ENCODE results near the gene ANKRD42.
"Not testable (repeated sequence)": the region's sequence is repeated elsewhere in the genome, so short reads cannot be mapped to it uniquely, and the experiment has no call there.

Gene ANKRD42

GRCh38 chr11:83249445-83249844 is 55.9 kb downstream of the ANKRD42 start:
- DNase-seq = no peak

GRCh38 chr11:83249972-83250593 is 56.6 kb downstream of the ANKRD42 start:
- DNase-seq = no peak

DNA sequence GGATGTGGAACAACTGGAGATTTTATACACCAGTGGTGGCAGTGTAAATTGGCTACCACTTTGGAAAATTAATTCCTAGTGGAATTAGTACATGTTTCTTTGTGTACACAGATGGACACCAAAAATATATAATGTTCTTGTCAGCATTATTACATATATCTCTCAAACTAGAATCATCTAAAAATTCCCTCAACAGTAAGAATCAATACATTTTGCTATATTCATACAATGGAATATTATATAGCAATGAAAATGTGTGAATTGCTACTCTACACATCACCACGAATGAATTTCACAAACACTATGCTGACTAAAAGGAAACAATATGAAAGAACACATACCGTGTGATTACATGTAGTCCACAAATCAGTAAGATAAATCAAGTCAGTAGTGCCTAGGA is 58.8 kb downstream of the ANKRD42 start:
- no peak for DNase-seq

DNA sequence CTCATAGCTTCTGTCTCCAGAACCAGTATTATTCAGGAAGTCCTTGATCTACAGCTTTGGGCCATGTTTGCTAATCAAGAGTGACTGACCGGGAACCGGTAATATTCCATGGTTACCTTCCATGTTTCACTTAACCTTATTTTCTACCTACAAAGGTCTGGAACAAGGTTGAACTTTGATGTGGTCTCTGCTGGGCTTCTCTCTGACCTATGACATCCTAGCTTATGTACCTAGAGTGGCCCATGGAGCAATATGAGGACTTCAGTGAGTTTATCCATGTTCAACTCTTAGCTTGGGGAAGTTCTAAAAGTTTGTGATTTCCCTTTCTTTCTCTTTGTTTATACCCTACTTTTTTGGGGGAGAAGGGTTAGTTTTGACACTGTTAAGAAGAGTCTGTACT is 59.4 kb downstream of the ANKRD42 start:
- DNase-seq = no peak

DNA sequence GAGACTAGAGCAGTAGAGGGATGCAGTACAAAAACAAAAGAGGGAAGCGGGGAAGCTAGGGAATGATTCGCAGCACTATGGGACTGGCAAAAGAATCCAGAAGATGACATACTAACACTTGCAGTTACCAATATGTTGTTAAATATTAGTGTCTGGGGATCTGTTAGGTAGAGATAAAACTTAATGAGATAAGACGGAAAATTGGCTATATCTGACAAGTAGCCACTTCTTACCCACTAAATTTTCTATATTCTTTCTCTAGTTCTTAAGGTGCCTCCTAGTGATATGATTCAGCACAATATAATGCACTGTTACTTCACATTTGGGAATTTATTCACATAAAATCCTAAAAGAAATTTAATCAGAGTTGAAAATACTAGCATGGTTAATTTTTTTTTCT is 61.9 kb downstream of the ANKRD42 start:
- no peak for DNase-seq

DNA sequence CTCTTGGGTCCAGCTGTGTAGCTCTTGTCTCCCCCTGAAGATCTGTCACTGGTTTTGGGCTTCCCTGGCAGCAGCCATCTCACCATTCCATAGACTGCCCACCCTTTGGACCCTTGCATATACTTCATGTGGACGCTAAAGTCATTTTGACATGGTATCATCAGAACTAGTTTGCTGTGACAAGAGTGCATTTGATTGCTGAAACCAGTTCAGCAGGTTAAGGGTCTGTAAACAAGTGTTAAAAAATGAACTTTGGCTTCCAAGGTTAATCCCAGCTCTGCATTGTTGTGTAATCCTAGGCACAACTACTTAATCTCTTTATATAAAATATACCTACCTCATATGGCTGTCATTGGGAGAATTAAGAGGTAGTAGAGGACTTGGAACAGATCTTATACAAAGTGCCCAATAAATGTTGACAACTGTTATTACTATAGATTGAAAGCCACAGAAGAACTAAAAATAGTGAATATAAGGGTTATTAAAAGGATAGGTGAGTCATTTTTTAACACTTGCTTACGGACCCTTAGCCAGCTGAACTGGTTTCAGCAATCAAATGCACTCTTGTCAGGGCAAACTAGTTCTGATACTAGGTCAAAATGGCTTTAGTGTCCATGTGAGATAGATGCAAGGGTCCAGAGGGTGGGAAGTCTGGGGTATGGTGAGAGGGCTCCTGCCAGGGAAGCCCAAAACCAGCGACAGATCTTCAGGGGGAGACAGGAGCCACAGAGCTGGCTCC is 63.3 kb downstream of the ANKRD42 start:
- DNase-seq = no peak

- DNase-seq = no peak
These were observed 64.3 kb downstream of the ANKRD42 start for GRCh38 chr11:83257761-83258168.

GRCh38 chr11:83259559-83259958 is 66.0 kb downstream of the ANKRD42 start:
- DNase-seq = no peak

- no peak for DNase-seq
These were observed 71.8 kb downstream of the ANKRD42 start for GRCh38 chr11:83265331-83265730.

GRCh38 chr11:83269080-83269479 is 75.6 kb downstream of the ANKRD42 start:
- not testable (repeated sequence) for DNase-seq

GRCh38 chr11:83271734-83272133 is 78.2 kb downstream of the ANKRD42 start:
- DNase-seq = not testable (repeated sequence)

DNA sequence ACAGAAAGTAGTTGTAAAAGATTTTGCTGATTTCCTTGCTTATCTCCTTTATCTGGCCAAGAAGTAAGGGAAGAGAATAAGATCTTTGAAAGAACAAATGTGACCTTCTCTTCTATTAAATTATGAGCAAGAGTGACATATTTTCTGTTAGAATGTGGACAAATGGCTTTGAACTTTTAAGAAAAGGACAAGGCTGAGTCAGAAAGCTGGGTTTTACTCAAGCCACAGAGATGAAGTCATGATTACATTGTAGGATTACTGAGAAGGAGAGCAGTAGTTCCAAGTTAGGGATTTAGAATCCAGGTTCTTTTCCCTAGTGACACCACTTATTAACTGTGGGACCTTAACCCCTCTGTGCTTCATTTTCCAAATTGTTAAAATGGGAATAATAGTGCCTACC is 79.1 kb downstream of the ANKRD42 start:
- no peak for DNase-seq

DNA sequence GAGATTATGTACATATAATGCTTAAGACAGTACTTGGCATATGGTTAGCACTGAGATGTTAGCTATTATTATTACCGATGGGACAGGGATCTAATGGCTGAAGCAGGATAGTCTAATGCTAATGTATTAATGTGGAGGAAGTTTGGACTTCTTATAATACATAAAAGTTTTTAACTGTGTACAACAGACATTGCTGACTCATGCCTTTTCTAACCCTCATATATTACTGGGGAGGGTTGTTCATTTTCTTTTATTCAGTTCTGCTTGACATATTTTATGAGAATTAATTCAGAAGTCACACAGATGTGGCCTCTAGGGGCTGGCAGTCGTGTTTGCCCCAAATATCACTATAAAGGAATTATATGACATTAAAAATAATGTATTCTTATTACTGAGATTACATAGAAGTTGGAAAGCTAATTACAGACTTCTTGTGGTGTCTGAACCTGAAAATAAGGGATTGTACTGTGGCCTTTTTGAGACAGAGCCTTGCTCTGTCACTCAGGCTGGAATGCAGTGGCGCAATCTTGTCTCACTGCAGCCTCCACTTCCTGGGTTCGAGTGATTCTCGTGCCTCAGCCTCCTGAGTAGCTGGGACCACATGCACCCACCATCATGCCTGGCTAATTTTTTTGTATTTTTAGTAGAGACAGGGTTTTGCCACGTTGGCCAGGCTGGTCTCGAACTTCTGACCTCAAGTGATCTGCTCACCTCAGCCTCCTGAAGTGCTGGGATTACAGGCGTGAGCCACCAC is 82.6 kb downstream of the ANKRD42 start:
- DNase-seq = no peak

- no peak for DNase-seq
These were observed 84.8 kb downstream of the ANKRD42 start for GRCh38 chr11:83278351-83278750.

GRCh38 chr11:83280256-83280655 is 86.7 kb downstream of the ANKRD42 start:
- no peak for DNase-seq

- DNase-seq = no peak
These were observed 88.7 kb downstream of the ANKRD42 start for GRCh38 chr11:83282084-83282716.

DNA sequence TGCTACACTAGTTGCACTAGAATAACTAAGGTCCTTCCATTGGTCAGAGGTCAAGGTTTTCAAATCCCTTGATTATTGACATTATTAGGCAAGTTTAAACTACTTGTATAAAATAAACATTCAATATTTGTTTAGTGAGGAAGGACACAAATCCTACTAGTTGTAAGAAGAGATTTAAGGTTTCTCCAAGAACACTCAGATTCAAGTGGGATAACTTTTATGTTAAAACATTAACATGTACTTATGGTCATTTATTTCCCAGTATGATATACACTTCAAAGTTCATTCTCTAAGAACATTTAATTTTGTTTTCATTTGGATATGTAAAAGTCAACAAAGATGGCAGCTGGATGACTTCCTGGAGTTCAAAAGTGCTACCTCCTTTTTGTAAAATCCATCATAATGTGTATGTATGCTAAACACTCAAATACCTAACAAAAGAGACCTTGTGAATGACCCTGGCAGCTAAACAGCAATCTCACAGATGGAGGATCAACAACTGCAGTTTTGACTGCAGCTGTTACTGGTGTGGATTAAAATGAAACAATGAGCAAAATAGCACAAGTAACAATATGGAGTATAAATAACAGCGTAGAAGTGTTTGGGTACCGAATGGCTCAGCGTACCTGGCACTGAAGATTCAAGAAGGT is 91.1 kb downstream of the ANKRD42 start:
- DNase-seq = no peak

DNA sequence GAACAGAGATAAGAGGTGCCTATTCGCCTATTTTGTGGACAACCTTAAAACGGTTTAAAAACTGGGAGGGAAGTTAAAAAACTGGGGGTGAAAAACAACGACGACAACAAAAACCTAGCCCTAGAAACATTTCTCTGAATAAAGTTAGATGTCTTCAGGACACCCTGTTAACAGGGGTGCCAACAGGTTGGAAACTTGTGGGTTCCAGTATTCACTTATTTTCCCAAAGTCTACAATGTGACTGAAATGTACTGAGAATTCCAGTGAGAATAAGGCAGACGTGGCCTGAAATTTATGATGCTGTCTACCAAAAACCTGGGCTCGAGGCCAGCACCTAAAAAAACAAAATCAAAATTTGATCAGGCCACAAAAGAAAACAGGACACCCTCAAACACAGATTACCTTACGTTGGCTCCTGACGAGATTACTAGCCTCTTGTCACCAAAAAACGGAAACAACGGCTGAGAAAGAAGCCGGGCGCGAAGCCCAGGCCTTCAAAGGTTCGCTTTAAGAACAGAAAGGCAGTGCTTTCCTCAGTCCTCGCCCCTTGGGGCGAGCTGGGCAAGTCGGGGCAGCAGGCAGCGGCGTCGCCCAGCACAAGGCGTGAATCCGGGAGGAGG is 91.7 kb downstream of the ANKRD42 start:
- DNase-seq = peak; percentile 58

GRCh38 chr11:83285771-83286528 is 92.4 kb downstream of the ANKRD42 start, which contains the start of gene CCDC90B:
TSS of gene CCDC90B (minus strand) at chr11:83286367. CDS start at chr11:83285972, 395 bp downstream.
- DNase-seq = peak; percentile 92

- no peak for DNase-seq
These were observed 94.1 kb downstream of the ANKRD42 start for GRCh38 chr11:83287631-83288030.

GRCh38 chr11:83292709-83293456 is 99.4 kb downstream of the ANKRD42 start:
- DNase-seq = peak; percentile 25
